Upper lobe of left lung (tissue), 6 donors: ENCODE data around the gene PTPRD. TPM values are rescaled to one million over a fixed set of nuclear protein-coding genes. Genes with fewer than 3 reads are reported as not detected.

ENCODE experiments used
- ATAC-seq, 2 donors: fragments of 200-7000 bp; cut with Tn5 transposase; one replicate each; pipeline ENCODE4 v1.9.1; 2022; ENCODE audit warnings: mild to moderate bottlenecking in 2 of 2, moderate library complexity in 2 of 2; ENCODE audit not compliant: low FRiP score in 2 of 2
- DNase-seq, 2 donors: peaks; one replicate each; pipeline ENCODE4 v3.0.0-alpha.2; 2019 to 2020
- H3K27ac ChIP-seq, 4 donors: fragments of 200-600 bp; sonication (generic); one replicate each; pipeline ENCODE4 v1.5.1; 2016 to 2019
- H3K27me3 ChIP-seq, 4 donors: fragments of 200-600 bp; sonication (generic); one replicate each; pipeline ENCODE4 v1.5.1; 2017 to 2019
- H3K36me3 ChIP-seq, 4 donors: fragments of 200-600 bp; sonication (generic); one replicate each; pipeline ENCODE4 v1.5.1; 2016 to 2019
- H3K4me1 ChIP-seq, 4 donors: fragments of 200-600 bp; sonication (generic); one replicate each; pipeline ENCODE4 v1.5.1; 2018 to 2019
- H3K4me3 ChIP-seq, 4 donors: fragments of 200-600 bp; sonication (generic); one replicate each; pipeline ENCODE4 v1.5.1; 2017 to 2019; ENCODE audit warnings: mild to moderate bottlenecking in 2 of 4, moderate library complexity in 1 of 4
- H3K9me3 ChIP-seq, 4 donors: fragments of 200-600 bp; sonication (generic); one replicate each; pipeline ENCODE4 v1.5.1; 2018 to 2019
- EP300 ChIP-seq, 4 donors: sonication (generic); formaldehyde crosslinking; IDR thresholded peaks; one replicate each; pipeline ENCODE4 v1.5.1; 2017; ENCODE audit warnings: antibody characterized with exemption in 4 of 4, control low read depth in 2 of 4
- POLR2A ChIP-seq, 4 donors: fragments of 450-650 bp; IDR thresholded peaks; one replicate each; pipeline ENCODE4 v1.5.1; 2016 to 2017; ENCODE audit warnings: antibody characterized with exemption in 4 of 4, mild to moderate bottlenecking in 2 of 4
- POLR2AphosphoS5 ChIP-seq, 2 donors: sonication (generic); formaldehyde crosslinking; IDR thresholded peaks; one replicate each; pipeline ENCODE4 v1.5.1; 2017; ENCODE audit warnings: antibody characterized with exemption in 2 of 2
- WGBS, 2 donors: methylation state at CpG; one replicate each; pipeline ENCODE4 v1.1.5; 2017 to 2018; 5-methylcytosine and 5-hydroxymethylcytosine counted together
- total RNA-seq, 6 donors: library from RNA; depleted of rRNA in 4 of 6; stranded (reverse); fragments of >200 nt in 4 of 6; gene quantifications; one replicate each; pipeline versions ENCODE4 v1.1.0 to v1.2.1, GENCODE V29; 2016 to 2021
- TF ChIP-seq, protein P1 (sequence below), 6 experiments: fragments of 450-650 bp in 4 of 6; fragments of 200-600 bp in 2 of 6; sonication (generic) in 2 of 6; IDR thresholded peaks; one replicate each; pipeline ENCODE4 v1.5.1; 2016 to 2019; ENCODE audit warnings: antibody characterized with exemption in 6 of 6
- donor health status: DM: no; HTN: no; CAD: no; lungs with moderate emphysema.
- donor health status: DM: no; HTN: yes; CAD: no; lungs with severe emphysema.

PTPRD gene
- total RNA-seq, 6 donors from 2014 or later = 7.4 to 46.1 (median 14.5) TPM

DNA sequence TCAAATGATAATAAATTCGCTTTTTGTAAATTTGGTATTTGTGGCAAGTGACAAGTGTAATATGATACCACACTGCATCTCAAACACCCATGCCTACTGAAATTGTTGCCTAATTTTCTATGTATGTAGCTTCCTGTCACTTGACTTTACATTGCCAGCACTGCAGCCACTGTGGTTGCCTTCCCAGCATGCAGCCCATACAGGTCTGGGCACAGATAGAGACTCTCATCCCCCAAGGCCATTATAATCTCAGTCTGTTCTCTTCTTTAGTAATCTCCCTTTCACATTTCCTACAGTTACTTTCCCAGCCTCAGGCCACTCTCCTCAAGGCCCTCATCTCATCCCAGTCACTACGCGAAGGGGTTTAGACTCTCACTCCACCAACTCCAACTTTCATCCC lies 1200.6 kb downstream of the PTPRD start:
- no peaks in the 10 kb centered on the region for H3K9me3 ChIP-seq
- H3K36me3 ChIP-seq = no peaks in the 10 kb centered on the region
- H3K4me1 ChIP-seq = no peaks in the 10 kb centered on the region
- 97 to 98% methylated on average over 3 of the region's 3 CpGs for WGBS, 2 donors
- H3K4me3 ChIP-seq = no peak overlapping the region
- no peak for DNase-seq
- TF ChIP-seq EP300 (IDR thresholded peaks at IDR 0.05) = no peak
- no peak for TF ChIP-seq POLR2AphosphoS5 (IDR thresholded peaks at IDR 0.05)
- TF ChIP-seq, protein P1, sequence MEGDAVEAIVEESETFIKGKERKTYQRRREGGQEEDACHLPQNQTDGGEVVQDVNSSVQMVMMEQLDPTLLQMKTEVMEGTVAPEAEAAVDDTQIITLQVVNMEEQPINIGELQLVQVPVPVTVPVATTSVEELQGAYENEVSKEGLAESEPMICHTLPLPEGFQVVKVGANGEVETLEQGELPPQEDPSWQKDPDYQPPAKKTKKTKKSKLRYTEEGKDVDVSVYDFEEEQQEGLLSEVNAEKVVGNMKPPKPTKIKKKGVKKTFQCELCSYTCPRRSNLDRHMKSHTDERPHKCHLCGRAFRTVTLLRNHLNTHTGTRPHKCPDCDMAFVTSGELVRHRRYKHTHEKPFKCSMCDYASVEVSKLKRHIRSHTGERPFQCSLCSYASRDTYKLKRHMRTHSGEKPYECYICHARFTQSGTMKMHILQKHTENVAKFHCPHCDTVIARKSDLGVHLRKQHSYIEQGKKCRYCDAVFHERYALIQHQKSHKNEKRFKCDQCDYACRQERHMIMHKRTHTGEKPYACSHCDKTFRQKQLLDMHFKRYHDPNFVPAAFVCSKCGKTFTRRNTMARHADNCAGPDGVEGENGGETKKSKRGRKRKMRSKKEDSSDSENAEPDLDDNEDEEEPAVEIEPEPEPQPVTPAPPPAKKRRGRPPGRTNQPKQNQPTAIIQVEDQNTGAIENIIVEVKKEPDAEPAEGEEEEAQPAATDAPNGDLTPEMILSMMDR (IDR thresholded peaks at IDR 0.05) = no peak
- no peak for TF ChIP-seq POLR2A (IDR thresholded peaks at IDR 0.05)
- no peaks in the 10 kb centered on the region for H3K27me3 ChIP-seq
- ATAC-seq = no peak
- no peak overlapping the region for H3K27ac ChIP-seq

- no peak for DNase-seq
- ATAC-seq = no peak
- no peaks in the 10 kb centered on the region for H3K4me1 ChIP-seq
- H3K27ac ChIP-seq = no peak overlapping the region
- H3K27me3 ChIP-seq = no peaks in the 10 kb centered on the region
- no peak overlapping the region for H3K4me3 ChIP-seq
- 74 to 76% methylated on average over 4 of the region's 4 CpGs for WGBS, 2 donors
- TF ChIP-seq POLR2A (IDR thresholded peaks at IDR 0.05) (no peak), EP300 (IDR thresholded peaks at IDR 0.05) (no peak), POLR2AphosphoS5 (IDR thresholded peaks at IDR 0.05) (no peak)
- TF ChIP-seq, protein P1 (IDR thresholded peaks at IDR 0.05) = no peak
- no peaks in the 10 kb centered on the region for H3K9me3 ChIP-seq
- H3K36me3 ChIP-seq = no peaks in the 10 kb centered on the region
These were observed 1202.1 kb downstream of the PTPRD start for GRCh38 chr9:9410736-9411135.

GRCh38 chr9:9399982-9400381 lies 1212.8 kb downstream of the PTPRD start:
- H3K9me3 ChIP-seq = no peaks in the 10 kb centered on the region
- H3K36me3 ChIP-seq = no peaks in the 10 kb centered on the region
- ATAC-seq (no peak), DNase-seq (no peak)
- H3K27me3 ChIP-seq = no peaks in the 10 kb centered on the region
- TF ChIP-seq POLR2A (IDR thresholded peaks at IDR 0.05) (no peak), EP300 (IDR thresholded peaks at IDR 0.05) (no peak), POLR2AphosphoS5 (IDR thresholded peaks at IDR 0.05) (no peak)
- TF ChIP-seq, protein P1 (IDR thresholded peaks at IDR 0.05) = no peak
- H3K4me3 ChIP-seq = no peak overlapping the region
- no peak overlapping the region for H3K27ac ChIP-seq
- H3K4me1 ChIP-seq = no peaks in the 10 kb centered on the region
- WGBS, 2 donors = 71 to 81% methylated on average over 2 of the region's 2 CpGs

GRCh38 chr9:9396518-9396917 lies 1216.3 kb downstream of the PTPRD start:
- Histone ChIP-seq H3K4me1 (no peaks in the 10 kb centered on the region), H3K36me3 (no peaks in the 10 kb centered on the region), H3K27me3 (no peaks in the 10 kb centered on the region), H3K9me3 (no peaks in the 10 kb centered on the region), H3K27ac (no peak overlapping the region), H3K4me3 (no peak overlapping the region)
- no peak for TF ChIP-seq POLR2A (IDR thresholded peaks at IDR 0.05)
- TF ChIP-seq EP300 (IDR thresholded peaks at IDR 0.05) = no peak
- no peak for TF ChIP-seq POLR2AphosphoS5 (IDR thresholded peaks at IDR 0.05)
- TF ChIP-seq, protein P1 (IDR thresholded peaks at IDR 0.05) = no peak
- ATAC-seq = no peak
- no peak for DNase-seq
- 66 to 97% methylated on average over 2 of the region's 2 CpGs for WGBS, 2 donors

- TF ChIP-seq POLR2A (IDR thresholded peaks at IDR 0.05) = no peak
- TF ChIP-seq EP300 (IDR thresholded peaks at IDR 0.05) = no peak
- no peak for TF ChIP-seq POLR2AphosphoS5 (IDR thresholded peaks at IDR 0.05)
- TF ChIP-seq, protein P1 (IDR thresholded peaks at IDR 0.05) = no peak
- no peaks in the 10 kb centered on the region for H3K9me3 ChIP-seq
- no peak for DNase-seq
These were observed 1217.3 kb downstream of the PTPRD start for GRCh38 chr9:9395539-9395938.

More at GRCh38 chr9:9395539-9395938, 1217.3 kb downstream of the PTPRD start:
- Histone ChIP-seq H3K4me1 (no peaks in the 10 kb centered on the region), H3K36me3 (no peaks in the 10 kb centered on the region), H3K4me3 (no peak overlapping the region), H3K27ac (no peak overlapping the region), H3K27me3 (no peaks in the 10 kb centered on the region)
- WGBS, 2 donors = 57 to 76% methylated on average over 5 of the region's 5 CpGs
- ATAC-seq = no peak
